OCI-LY1 (cell line): ENCODE data around the gene ZBTB24.

Experiments used
- H2AFZ ChIP-seq: fragments of 200-600 bp; sonication (generic), shearing (Covaris generic); 2 replicates; pipeline ENCODE4 v1.6.0; 2014; ENCODE audit warnings: antibody characterized with exemption, mild to moderate bottlenecking, low read length
- H3F3A ChIP-seq: fragments of 200-600 bp; sonication (generic), shearing (Covaris generic); 2 replicates; pipeline ENCODE4 v1.6.0; 2014; ENCODE audit warnings: mild to moderate bottlenecking, antibody characterized with exemption, low read length, moderate library complexity; ENCODE audit not compliant: insufficient read depth
- H3K27ac ChIP-seq: fragments of 200-600 bp; sonication (generic); 2 replicates; pipeline ENCODE4 v1.5.1; 2014; ENCODE audit warnings: low read length, mixed run types, mild to moderate bottlenecking, low read depth; ENCODE audit not compliant: poor library complexity, severe bottlenecking
- H3K27me3 ChIP-seq: fragments of 200-600 bp; sonication (generic); 2 replicates; pipeline ENCODE4 v1.6.0; 2014; ENCODE audit warnings: antibody characterized with exemption, mild to moderate bottlenecking, low read length, moderate library complexity; ENCODE audit not compliant: insufficient read depth
- H3K36me3 ChIP-seq: fragments of 200-600 bp; sonication (generic); 2 replicates; pipeline ENCODE4 v1.6.1; 2014; ENCODE audit warnings: mild to moderate bottlenecking, antibody characterized with exemption, low read length, moderate library complexity, mixed read lengths; ENCODE audit not compliant: insufficient read depth
- H3K4me1 ChIP-seq: fragments of 200-600 bp; sonication (generic); 2 replicates; pipeline ENCODE4 v1.5.1; 2014; ENCODE audit warnings: mild to moderate bottlenecking, low read length, moderate library complexity; ENCODE audit not compliant: insufficient read depth, severe bottlenecking
- H3K4me2 ChIP-seq: fragments of 200-600 bp; sonication (generic), shearing (Covaris generic); 2 replicates; pipeline ENCODE4 v1.6.1; 2014; ENCODE audit warnings: low read length
- H3K4me3 ChIP-seq: fragments of 200-600 bp; sonication (generic); 2 replicates; pipeline ENCODE4 v1.5.1; 2014; ENCODE audit warnings: low read length, low read depth, mild to moderate bottlenecking, mixed read lengths; ENCODE audit not compliant: poor library complexity, severe bottlenecking
- H3K79me2 ChIP-seq: fragments of 200-600 bp; shearing (Covaris generic); 2 replicates; pipeline ENCODE4 v1.6.1; 2016; ENCODE audit warnings: mixed run types, low read length, mixed read lengths; ENCODE audit not compliant: insufficient read depth
- H3K9ac ChIP-seq: fragments of 200-600 bp; sonication (generic), shearing (Covaris generic); 2 replicates; pipeline ENCODE4 v1.6.1; 2014; ENCODE audit warnings: mild to moderate bottlenecking, low read length, mixed read lengths
- H3K9me2 ChIP-seq: fragments of 200-600 bp; sonication (generic), shearing (Covaris generic); 2 replicates; pipeline ENCODE4 v1.6.1; 2014; ENCODE audit warnings: low read depth, mild to moderate bottlenecking, low read length, mixed read lengths
- H3K9me3 ChIP-seq: fragments of 200-600 bp; shearing (Covaris generic); 2 replicates; pipeline ENCODE4 v1.6.1; 2014; ENCODE audit warnings: low read length, mixed read lengths
- H4K20me1 ChIP-seq: fragments of 200-600 bp; sonication (generic), shearing (Covaris generic); 2 replicates; pipeline ENCODE4 v1.6.0; 2016; ENCODE audit warnings: mild to moderate bottlenecking, low read length; ENCODE audit not compliant: insufficient read depth
- CTCF ChIP-seq: fragments of 200-600 bp; sonication (generic), shearing (Covaris generic); IDR thresholded peaks from 2 replicates; pipeline ENCODE4 v1.5.1; 2017; ENCODE audit warnings: mild to moderate bottlenecking, antibody characterized with exemption, low read length, moderate library complexity, mixed read lengths
- EZH2 ChIP-seq: fragments of 200-600 bp; sonication (generic), shearing (Covaris generic); IDR thresholded peaks from 2 replicates; pipeline ENCODE4 v1.8.0; 2017; ENCODE audit warnings: borderline replicate concordance, mixed run types, mild to moderate bottlenecking, antibody characterized with exemption, low read length, moderate library complexity, mixed read lengths

ZBTB24 gene

DNA sequence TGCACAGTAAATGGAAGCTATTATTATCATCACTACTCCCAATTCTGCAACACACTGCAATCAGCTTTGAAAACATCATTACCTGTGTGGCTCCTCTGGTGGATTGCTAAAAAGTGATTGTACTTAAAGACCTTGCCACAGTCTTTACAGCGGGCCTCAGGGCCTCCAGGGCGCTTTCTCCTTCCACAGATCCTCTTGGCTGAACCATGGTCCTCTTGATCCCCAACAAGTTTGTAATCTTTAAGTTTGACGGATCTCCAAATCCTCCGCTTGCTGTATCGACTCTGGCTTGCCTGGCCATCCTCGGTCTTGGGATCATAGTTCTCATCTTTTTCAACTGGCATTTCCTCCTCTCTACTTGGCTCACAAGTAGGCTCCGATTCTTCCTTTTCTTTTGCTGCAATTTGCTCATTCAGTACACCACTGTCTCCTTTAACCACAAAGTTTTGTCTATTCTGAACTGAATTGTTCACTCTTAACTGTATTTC lies 2.0 kb downstream of the ZBTB24 start:
- Histone ChIP-seq H3K27ac (peak overlapping the region; percentile 38), H3K27me3 (no peaks in the 10 kb centered on the region), H3K36me3 (peaks cover 54% of the 10 kb centered on the region), H3K4me3 (peak overlapping the region; percentile 95), H3K9me2 (no peaks in the 10 kb centered on the region), H3K79me2 (peaks cover 56% of the 10 kb centered on the region), H2AFZ (no peak overlapping the region), H3F3A (no peaks in the 10 kb centered on the region), H3K4me2 (peak overlapping the region; percentile 98), H3K9me3 (no peaks in the 10 kb centered on the region), H3K9ac (peak overlapping the region; percentile 7; the same call in 1 of the 2 replicates), H3K4me1 (peaks cover 59% of the 10 kb centered on the region), H4K20me1 (no peaks in the 10 kb centered on the region)
- TF ChIP-seq EZH2, result no peak
- no peak for TF ChIP-seq CTCF

GRCh38 chr6:109478841-109479624 lies 4.0 kb downstream of the ZBTB24 start:
- Histone ChIP-seq H3K4me3 (peak overlapping the region; percentile 95), H3K27ac (peak overlapping the region; percentile 80), H3K9me2 (no peaks in the 10 kb centered on the region), H3K36me3 (peaks cover 73% of the 10 kb centered on the region), H3K27me3 (no peaks in the 10 kb centered on the region), H4K20me1 (no peaks in the 10 kb centered on the region), H2AFZ (no peak overlapping the region), H3F3A (no peaks in the 10 kb centered on the region), H3K9ac (peak overlapping the region; percentile 64), H3K9me3 (no peaks in the 10 kb centered on the region), H3K79me2 (peaks cover 62% of the 10 kb centered on the region), H3K4me1 (peaks cover 59% of the 10 kb centered on the region), H3K4me2 (peak overlapping the region; percentile 98)
- TF ChIP-seq EZH2 (no peak), CTCF (no peak)

DNA sequence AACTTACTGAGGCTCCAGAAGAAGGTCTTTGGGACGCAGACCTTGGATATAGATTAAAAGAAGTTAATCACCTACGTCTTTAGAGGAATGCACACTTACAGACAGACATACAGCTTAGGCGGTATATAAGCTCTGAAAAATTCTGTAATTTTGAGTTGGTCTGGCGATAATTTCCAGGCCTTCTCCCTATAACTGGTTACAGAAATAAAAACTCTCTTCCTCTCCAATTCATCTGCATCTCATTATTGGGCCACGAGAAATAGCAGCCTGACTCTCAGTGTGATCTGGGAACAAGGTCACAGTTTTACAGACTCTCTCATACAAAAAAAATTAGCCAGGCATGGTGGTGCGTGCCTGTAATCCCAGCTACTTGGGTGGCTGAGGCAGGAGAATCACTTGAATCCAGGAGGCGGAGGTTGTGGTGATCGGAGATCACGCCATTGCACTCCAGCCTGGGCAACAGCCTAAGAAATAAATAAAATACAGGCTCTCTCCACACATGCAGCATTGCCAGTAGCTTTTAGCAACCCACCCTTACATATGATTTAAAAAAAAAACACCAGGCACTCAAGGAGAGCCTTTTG lies 4.7 kb downstream of the ZBTB24 start:
- Histone ChIP-seq H3K4me2 (peak overlapping the region; percentile 98), H3K4me3 (peak overlapping the region; percentile 95), H3K79me2 (peaks cover 62% of the 10 kb centered on the region)

More for the DNA sequence above, 4.7 kb downstream of the ZBTB24 start:
- Histone ChIP-seq H4K20me1 (no peaks in the 10 kb centered on the region), H3K9ac (peak overlapping the region; percentile 64), H2AFZ (no peak overlapping the region), H3K9me2 (no peaks in the 10 kb centered on the region), H3K4me1 (peaks cover 59% of the 10 kb centered on the region), H3K27me3 (no peaks in the 10 kb centered on the region), H3K36me3 (peaks cover 80% of the 10 kb centered on the region), H3K9me3 (no peaks in the 10 kb centered on the region), H3F3A (no peaks in the 10 kb centered on the region), H3K27ac (peak overlapping the region; percentile 80)
- TF ChIP-seq CTCF (no peak), EZH2 (no peak)
